ENCODE data around the gene STUB1.
"Not testable (repeated sequence)": the region's sequence is repeated elsewhere in the genome, so short reads cannot be mapped to it uniquely, and the experiment has no call there.

STUB1 gene

DNA sequence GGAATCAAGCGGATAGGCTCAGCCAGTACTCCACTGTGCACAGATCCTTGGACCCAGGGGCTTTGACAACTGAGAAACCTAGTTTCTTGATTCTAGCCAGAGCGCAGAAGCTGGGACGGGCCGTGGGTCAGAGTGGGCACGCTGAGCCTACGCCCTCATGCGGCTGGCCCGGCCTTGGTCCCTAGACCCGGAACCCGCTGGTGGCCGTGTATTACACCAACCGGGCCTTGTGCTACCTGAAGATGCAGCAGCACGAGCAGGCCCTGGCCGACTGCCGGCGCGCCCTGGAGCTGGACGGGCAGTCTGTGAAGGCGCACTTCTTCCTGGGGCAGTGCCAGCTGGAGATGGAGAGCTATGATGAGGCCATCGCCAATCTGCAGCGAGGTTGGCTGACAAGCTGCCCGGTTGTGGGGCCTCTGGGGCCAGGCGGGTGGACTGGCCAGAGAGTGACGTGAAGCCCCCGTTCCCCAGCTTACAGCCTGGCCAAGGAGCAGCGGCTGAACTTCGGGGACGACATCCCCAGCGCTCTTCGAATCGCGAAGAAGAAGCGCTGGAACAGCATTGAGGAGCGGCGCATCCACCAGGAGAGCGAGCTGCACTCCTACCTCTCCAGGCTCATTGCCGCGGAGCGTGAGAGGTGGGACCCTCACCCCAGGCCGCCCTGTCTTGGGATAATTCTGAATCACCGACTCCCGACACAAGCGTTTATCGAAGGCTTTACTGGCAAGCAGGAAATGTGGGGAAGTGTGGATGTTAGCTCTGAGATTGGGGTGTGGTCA, 946 bp downstream of the STUB1 start:
- DNase-seq, result no peak

DNA sequence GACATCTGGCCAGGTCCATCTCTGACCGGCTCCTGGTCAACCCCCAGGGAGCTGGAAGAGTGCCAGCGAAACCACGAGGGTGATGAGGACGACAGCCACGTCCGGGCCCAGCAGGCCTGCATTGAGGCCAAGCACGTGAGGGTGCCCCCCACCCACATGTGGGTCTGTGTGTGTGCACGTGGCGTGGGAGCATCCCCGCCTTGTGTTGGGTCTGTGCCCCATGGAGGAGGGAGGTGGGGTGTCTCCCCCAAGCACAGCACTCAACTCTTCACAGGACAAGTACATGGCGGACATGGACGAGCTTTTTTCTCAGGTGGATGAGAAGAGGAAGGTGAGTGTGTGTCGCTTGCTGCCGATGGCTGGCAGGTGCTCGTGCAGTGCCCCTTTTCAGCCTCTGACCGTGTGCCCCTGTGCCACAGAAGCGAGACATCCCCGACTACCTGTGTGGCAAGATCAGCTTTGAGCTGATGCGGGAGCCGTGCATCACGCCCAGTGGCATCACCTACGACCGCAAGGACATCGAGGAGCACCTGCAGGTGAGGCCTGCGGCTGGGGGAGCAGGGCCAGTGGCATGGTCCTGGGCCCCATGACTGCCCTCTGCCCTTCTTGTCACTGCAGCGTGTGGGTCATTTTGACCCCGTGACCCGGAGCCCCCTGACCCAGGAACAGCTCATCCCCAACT, 1.7 kb downstream of the STUB1 start:
- DNase-seq, result no peak

GRCh38 chr16:682493-683395, 2.5 kb downstream of the STUB1 start:
- no peak for DNase-seq

GRCh38 chr16:683396-684070, 3.3 kb downstream of the STUB1 start:
- DNase-seq, result no peak

DNA sequence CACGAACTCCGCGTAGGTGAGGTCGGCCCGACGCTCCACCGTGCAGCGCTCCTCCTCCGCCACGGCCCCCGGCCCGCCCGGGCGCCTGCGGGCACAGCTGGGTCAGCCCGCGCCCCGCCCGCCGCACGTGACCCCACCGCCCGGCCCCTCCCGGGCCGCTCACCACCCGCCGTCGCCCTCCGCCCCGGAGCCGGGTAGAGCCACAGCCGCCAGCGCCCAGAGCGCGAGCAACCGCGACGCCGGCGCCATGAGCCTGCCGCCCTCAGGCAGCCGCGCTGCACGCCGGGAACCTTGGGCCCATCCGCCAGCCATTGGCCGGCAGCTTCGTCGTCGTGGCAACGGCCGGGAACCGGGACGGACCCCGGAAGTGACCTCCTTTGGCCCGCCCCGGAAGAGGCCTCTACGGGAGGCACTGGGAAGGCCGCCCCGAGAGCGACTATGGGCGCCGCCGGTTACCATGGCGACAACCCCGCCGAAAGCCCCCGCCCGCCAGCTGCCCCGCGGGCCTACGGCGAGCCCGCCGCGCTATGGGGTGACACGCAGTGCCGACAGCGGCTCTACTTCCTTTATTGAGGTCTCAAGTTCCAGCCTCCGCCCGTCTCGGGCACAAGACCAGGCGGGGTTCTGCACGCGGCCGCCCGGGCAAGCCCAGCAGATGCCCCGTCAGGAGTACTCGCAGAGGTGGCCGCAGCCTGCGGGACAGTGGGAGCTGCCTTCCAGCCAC, 4.0 kb downstream of the STUB1 start, which contains the start of gene JMJD8:
Gene JMJD8 (minus strand): TSS at position 264 of the 724 bp plus-strand sequence. CDS start 15 bp downstream, at position 249.
- DNase-seq, result peak; percentile 56

DNA sequence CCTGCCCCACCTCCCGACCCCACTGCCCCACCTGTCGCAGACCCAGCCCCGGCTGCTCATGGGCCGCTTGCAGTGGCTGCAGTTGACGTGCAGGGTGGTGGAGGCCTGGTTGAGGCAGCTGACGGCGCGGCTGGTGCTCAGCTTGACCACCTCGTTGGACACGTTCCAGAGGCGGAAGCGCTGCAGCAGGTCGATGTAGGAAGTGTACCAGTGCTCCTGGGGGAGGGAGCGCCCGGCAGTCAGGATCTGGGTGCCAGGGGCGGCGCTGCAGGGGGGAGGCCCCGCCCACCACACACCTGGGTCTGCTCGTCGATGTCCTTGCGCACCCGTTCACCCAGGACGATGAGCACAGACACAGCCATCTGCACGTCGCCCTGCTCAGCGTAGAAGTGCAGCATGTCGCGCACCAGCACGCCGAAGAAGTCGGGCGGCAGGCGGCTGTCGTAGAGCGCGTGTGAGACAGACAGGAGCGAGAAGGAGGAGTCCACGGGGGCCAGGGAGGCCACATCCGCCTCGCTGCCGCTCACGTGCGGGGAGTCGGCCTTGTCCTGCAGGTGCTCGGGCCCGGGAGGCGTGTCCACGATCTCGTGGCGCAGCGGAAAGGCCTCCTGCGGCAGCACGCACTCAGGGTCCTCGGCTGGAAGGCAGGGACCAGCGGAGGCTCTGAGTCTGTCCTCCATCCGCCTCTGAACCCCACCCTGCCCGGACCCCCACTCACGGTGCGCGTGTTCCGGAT, 4.9 kb downstream of the STUB1 start:
- peak; percentile 59 for DNase-seq

DNA sequence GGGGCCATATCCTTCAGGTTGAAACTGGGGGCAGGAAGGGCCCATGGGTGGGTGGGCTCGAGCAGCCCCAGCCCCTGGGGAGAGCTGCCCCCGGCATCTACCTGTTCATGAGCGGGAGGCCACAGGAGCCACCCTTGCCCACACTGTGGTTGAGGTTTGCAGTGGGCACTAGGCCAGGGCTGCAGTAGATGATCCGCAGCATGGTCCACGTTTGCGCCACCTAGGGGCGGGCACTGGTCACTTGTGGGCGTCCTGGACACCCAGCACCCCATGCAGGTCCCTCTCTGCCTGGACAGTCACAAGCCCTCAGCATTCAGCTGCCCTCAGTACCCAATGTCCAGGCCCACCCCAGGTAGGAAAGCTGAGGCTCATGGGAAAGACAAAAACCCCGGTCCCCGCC, 5.8 kb downstream of the STUB1 start:
- no peak for DNase-seq

DNA sequence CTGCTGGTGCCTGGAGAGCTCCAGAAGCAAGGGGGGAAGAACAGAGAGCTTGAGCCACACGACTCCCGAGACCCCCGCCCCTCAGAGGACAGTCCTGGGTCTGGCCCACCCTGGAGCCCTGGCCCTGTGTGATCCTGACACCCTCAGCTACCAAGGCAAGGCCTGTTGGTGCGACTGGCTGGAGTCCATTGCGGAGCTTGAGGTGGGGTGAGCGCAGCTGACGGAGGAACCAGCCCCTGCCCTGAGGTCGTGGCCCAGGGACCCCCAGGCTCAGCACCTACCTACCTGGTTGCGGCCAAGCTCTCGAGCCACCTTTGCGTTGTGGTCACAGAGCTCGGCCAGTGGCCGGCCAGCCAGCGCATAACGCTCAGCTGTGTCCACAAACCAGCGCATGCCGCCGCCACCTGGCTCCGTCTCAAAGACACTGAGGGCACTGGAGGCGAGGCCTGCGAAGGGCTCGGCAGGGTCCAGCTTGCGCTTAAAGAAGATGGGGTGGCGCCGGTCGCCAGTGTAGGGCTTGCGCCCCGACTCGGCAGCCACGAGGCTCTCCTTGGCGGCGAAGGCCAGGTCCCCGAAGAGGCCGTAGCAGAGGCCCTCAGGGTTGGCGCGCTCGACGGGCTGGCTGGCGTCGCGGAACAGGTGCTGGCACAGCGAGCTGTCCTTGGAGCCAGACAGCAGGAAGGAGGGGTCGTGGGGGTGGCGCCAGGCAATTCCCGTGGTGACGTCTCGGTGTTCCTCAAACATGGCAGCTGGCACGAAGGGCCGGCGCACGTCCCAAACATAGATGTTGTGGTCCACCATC, 6.5 kb downstream of the STUB1 start:
- DNase-seq, result no peak

- no peak for DNase-seq
These were observed 7.3 kb downstream of the STUB1 start for GRCh38 chr16:687499-687898.

- DNase-seq, result no peak
These were observed 9.1 kb downstream of the STUB1 start for GRCh38 chr16:689175-689897.

- DNase-seq, result not testable (repeated sequence)
These were observed 11.0 kb downstream of the STUB1 start for GRCh38 chr16:691242-691641.

DNA sequence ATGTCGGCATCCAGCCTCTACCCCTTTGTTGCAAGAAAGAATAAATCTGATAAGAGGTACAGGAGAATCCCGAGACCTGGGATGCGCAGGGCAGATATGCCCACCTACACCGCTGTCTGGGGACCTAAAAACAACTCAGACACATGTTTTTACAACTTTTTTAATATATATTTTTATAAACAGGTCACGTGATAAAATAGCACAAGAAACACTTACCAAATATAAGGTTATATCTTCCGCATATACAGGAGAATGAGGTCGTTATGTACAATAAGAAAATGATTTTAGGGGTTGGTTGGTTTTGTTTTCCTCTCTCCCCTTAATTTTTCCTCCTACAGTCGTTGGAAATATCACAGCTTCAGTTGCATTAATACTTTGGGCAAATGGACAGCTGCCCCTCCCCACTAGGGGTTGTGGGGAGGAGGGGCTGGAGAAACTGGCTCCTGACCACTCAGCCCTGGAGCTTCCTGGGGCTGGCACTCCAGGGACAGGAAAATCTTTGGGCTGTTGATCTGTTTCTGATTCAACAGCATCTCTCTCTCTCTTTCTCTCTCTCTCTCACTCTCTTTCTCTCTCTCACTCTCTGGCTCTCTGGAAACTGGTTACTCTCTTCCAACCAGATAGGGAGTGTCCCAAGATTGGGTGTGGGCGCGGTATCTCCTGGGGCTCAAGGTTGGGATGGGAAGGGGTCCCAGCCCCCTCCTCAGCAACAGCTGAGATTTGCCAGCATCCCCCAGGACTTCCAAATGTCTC, 12.3 kb downstream of the STUB1 start:
- DNase-seq, result no peak

DNA sequence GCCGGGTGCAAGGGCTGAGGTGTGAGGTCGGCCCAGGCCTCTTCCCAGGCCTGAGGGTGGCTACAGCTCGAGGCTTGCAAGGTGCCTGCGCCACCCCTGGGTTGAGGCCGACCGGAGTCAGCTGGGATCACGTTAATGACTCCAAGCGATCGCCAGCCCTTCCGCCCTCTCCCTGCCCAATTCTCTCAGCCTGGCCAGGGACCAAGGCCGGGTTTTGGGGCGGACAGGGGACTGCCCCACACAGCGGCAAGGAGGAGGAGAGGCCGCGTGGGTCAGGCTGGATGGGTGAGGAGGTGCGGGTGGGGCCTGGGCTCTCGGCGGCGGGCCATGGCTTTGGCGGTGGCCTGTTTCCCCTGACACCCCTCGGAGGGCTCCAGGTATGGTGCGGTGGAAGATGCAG, 13.2 kb downstream of the STUB1 start:
- DNase-seq, result no peak

GRCh38 chr16:693766-694165, 13.6 kb downstream of the STUB1 start:
- no peak for DNase-seq

- no peak for DNase-seq
These were observed 14.1 kb downstream of the STUB1 start for GRCh38 chr16:694187-694862.

GRCh38 chr16:694863-695354, 14.7 kb downstream of the STUB1 start:
- no peak for DNase-seq

GRCh38 chr16:695355-696089, 15.3 kb downstream of the STUB1 start:
- peak; percentile 54 for DNase-seq
